Prostate gland (tissue), 2 donors: ENCODE data around the gene SLC25A13.

ENCODE experiments used
- POLR2AphosphoS5 ChIP-seq: sonication (generic); formaldehyde crosslinking; IDR thresholded peaks from one replicate; pipeline ENCODE4 v1.6.1; 2017; ENCODE audit warnings: antibody characterized with exemption
- TF ChIP-seq, protein P1 (sequence below), 4 experiments: fragments of 200-600 bp in 2 of 4; fragments of 450-650 bp in 2 of 4; sonication (generic) in 2 of 4; IDR thresholded peaks; 1 replicate in 3 of 4; 2 replicates in 1 of 4; pipeline ENCODE4 v1.5.1; 2016 to 2019; ENCODE audit warnings: antibody characterized with exemption in 4 of 4, mild to moderate bottlenecking in 2 of 4, moderate library complexity in 2 of 4

DNA sequence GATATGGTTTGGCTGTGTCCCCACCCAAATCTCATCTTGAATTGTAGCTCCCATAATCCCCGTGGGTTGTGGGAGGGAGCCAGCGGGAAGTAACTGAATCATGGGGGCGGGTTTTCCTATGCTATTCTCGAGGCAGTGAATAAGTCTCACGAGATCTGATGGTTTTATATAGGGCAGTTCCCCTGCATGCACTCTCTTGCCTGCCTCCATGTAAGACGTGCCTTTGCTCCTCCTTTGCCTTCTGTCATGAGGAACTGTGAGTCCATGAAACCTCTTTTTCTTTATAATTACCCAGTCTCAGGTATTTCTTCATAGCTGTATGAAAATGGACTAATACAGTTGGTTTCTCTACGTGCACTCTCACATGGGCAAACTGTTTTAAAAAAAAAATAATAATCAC is 207.7 kb downstream of the SLC25A13 start:
- TF ChIP-seq, protein P1, sequence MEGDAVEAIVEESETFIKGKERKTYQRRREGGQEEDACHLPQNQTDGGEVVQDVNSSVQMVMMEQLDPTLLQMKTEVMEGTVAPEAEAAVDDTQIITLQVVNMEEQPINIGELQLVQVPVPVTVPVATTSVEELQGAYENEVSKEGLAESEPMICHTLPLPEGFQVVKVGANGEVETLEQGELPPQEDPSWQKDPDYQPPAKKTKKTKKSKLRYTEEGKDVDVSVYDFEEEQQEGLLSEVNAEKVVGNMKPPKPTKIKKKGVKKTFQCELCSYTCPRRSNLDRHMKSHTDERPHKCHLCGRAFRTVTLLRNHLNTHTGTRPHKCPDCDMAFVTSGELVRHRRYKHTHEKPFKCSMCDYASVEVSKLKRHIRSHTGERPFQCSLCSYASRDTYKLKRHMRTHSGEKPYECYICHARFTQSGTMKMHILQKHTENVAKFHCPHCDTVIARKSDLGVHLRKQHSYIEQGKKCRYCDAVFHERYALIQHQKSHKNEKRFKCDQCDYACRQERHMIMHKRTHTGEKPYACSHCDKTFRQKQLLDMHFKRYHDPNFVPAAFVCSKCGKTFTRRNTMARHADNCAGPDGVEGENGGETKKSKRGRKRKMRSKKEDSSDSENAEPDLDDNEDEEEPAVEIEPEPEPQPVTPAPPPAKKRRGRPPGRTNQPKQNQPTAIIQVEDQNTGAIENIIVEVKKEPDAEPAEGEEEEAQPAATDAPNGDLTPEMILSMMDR (IDR thresholded peaks at IDR 0.05): no peak
- TF ChIP-seq POLR2AphosphoS5: no peak
